H1 (cell line): ENCODE results near the gene PDXDC1. TPM values are rescaled to one million over a fixed set of nuclear protein-coding genes. Genes with fewer than 3 reads are reported as not detected.
"Not testable (repeated sequence)": the region's sequence is repeated elsewhere in the genome, so short reads cannot be mapped to it uniquely, and the experiment has no call there.

Experiments
- CTCF ChIA-PET: fragments of 300-600 bp; sonication (Branson Sonifier 250); formaldehyde crosslinking; loops from one replicate; lab custom pipeline; 2021; ENCODE audit not compliant: partially characterized antibody; lab: Charles Lee
- POLR2A ChIA-PET: fragments of 300-600 bp; sonication (Branson Sonifier 250); formaldehyde crosslinking; loops from one replicate; lab custom pipeline; 2021; ENCODE audit warnings: inconsistent platforms; ENCODE audit not compliant: partially characterized antibody; lab: Charles Lee
- DNase-seq, 2 experiments: peaks; one replicate each; pipeline versions ENCODE4 v3.0.0 to v3.0.0-alpha.2; 2010 to 2022; ENCODE audit warnings: low spot score in 2 of 2, low read depth in 1 of 2, mixed read lengths in 1 of 2
- FAIRE-seq: peaks from 2 replicates; lab custom pipeline; 2011; peaks lifted over from hg19 to GRCh38; lab: Jason Lieb, UNC
- H2AFZ ChIP-seq: 2 replicates; pipeline ENCODE4 v1.8.1; 2012; ENCODE audit warnings: low read length, inconsistent platforms
- H2AK5ac ChIP-seq: 2 replicates; pipeline ENCODE4 v1.6.1; 2013; ENCODE audit warnings: low read depth, low read length
- H2BK120ac ChIP-seq: replicated peaks from 2 replicates; pipeline ENCODE3; 2013; ENCODE audit warnings: low read depth, low read length, inconsistent platforms
- H2BK12ac ChIP-seq: 2 replicates; pipeline ENCODE4 v1.6.1; 2013; ENCODE audit warnings: low read depth, low read length
- H2BK15ac ChIP-seq: 2 replicates; pipeline ENCODE4 v1.6.1; 2013; ENCODE audit warnings: low read length
- H2BK20ac ChIP-seq: 2 replicates; pipeline ENCODE4 v1.6.1; 2013; ENCODE audit warnings: low read length
- H2BK5ac ChIP-seq: 2 replicates; pipeline ENCODE4 v1.6.1; 2013; ENCODE audit warnings: low read depth, low read length
- H3K14ac ChIP-seq: 2 replicates; pipeline ENCODE4 v1.6.1; 2013; ENCODE audit warnings: inconsistent platforms; ENCODE audit not compliant: insufficient read length
- H3K18ac ChIP-seq: 2 replicates; pipeline ENCODE4 v1.6.1; 2013; ENCODE audit warnings: low read length; ENCODE audit errors: extremely low read depth
- H3K23ac ChIP-seq: 2 replicates; pipeline ENCODE4 v1.6.1; 2013; ENCODE audit warnings: inconsistent platforms; ENCODE audit not compliant: insufficient read length
- H3K23me2 ChIP-seq: 2 replicates; pipeline ENCODE4 v1.6.1; 2013; ENCODE audit warnings: low read depth, low read length
- H3K27ac ChIP-seq: 2 replicates; pipeline ENCODE4 v1.6.1; 2011; ENCODE audit warnings: low read depth, low read length, inconsistent platforms
- H3K27me3 ChIP-seq, 4 experiments: replicated peaks in 1 of 4; 1 replicate in 1 of 4; 2 replicates in 3 of 4; pipeline versions ENCODE4 v1.6.1 to v1.8.1; 2011 to 2013; ENCODE audit warnings: low read length in 3 of 4, mild to moderate bottlenecking in 3 of 4, inconsistent platforms in 2 of 4, mixed read lengths in 2 of 4, moderate library complexity in 1 of 4; ENCODE audit not compliant: control insufficient read depth in 3 of 4, insufficient read depth in 3 of 4; ENCODE audit errors: extremely low read depth in 1 of 4
- H3K36me3 ChIP-seq, 4 experiments: 2 replicates each; pipeline versions ENCODE4 v1.6.1 to v1.8.1; 2011 to 2013; ENCODE audit warnings: mild to moderate bottlenecking in 4 of 4, low read length in 3 of 4, moderate library complexity in 2 of 4, control low read depth in 1 of 4, inconsistent platforms in 1 of 4; ENCODE audit not compliant: insufficient read depth in 4 of 4, control insufficient read depth in 2 of 4
- H3K4ac ChIP-seq: replicated peaks from 2 replicates; pipeline ENCODE3; 2013; ENCODE audit warnings: low read length, low read depth, mixed read lengths, inconsistent platforms; ENCODE audit not compliant: insufficient read length
- H3K4me1 ChIP-seq, 4 experiments: replicated peaks in 1 of 4; 1 replicate in 1 of 4; 2 replicates in 3 of 4; pipeline versions ENCODE4 v1.6.1 to v1.8.1; 2011 to 2013; ENCODE audit warnings: low read length in 3 of 4, inconsistent platforms in 2 of 4, mixed read lengths in 1 of 4; ENCODE audit not compliant: insufficient read depth in 4 of 4, control insufficient read depth in 3 of 4
- H3K4me2 ChIP-seq, 2 experiments: 2 replicates each; pipeline versions ENCODE4 v1.6.1 to v1.8.1; 2011 to 2013; ENCODE audit warnings: low read depth in 2 of 2, low read length in 2 of 2, control low read depth in 1 of 2, inconsistent platforms in 1 of 2, mild to moderate bottlenecking in 1 of 2; ENCODE audit not compliant: insufficient read depth in 1 of 2
- H3K4me3 ChIP-seq, 4 experiments: fragments of 200-600, 300-600 bp in 1 of 4; sonication (generic), shearing (Covaris generic), sonication (Bioruptor Twin) in 1 of 4; 2 replicates each; pipeline versions ENCODE4 v1.5.1 to v1.8.1; 2011 to 2016; ENCODE audit warnings: low read length in 4 of 4, low read depth in 3 of 4, control low read depth in 2 of 4, inconsistent platforms in 2 of 4, mild to moderate bottlenecking in 2 of 4, mixed read lengths in 1 of 4, moderate library complexity in 1 of 4; ENCODE audit not compliant: insufficient read depth in 2 of 4; ENCODE audit errors: extremely low read depth in 1 of 4
- H3K56ac ChIP-seq: replicated peaks from 2 replicates; pipeline ENCODE3; 2013; ENCODE audit warnings: low read depth, mild to moderate bottlenecking, mixed read lengths, low read length, inconsistent platforms; ENCODE audit not compliant: insufficient read length
- H3K79me1 ChIP-seq: 2 replicates; pipeline ENCODE4 v1.6.1; 2013; ENCODE audit warnings: low read depth, low read length, control low read depth
- H3K79me2 ChIP-seq, 2 experiments: 2 replicates each; pipeline versions ENCODE4 v1.6.1 to v1.8.1; 2012 to 2013; ENCODE audit warnings: low read length in 2 of 2, mild to moderate bottlenecking in 2 of 2, inconsistent platforms in 1 of 2; ENCODE audit not compliant: insufficient read depth in 2 of 2, control insufficient read depth in 1 of 2
- H3K9ac ChIP-seq, 4 experiments: replicated peaks in 1 of 4; 1 replicate in 1 of 4; 2 replicates in 3 of 4; pipeline versions ENCODE4 v1.6.1 to v1.8.1; 2011 to 2013; ENCODE audit warnings: low read depth in 3 of 4, low read length in 3 of 4, control low read depth in 2 of 4, mild to moderate bottlenecking in 2 of 4, moderate library complexity in 2 of 4, inconsistent platforms in 1 of 4; ENCODE audit errors: extremely low read depth in 1 of 4
- H3K9me3 ChIP-seq, 2 experiments: 2 replicates each; pipeline versions ENCODE4 v1.6.1 to v1.8.1; 2012 to 2013; ENCODE audit warnings: mild to moderate bottlenecking in 2 of 2, moderate library complexity in 2 of 2, control low read depth in 1 of 2, inconsistent platforms in 1 of 2, low read depth in 1 of 2, low read length in 1 of 2, mixed read lengths in 1 of 2; ENCODE audit not compliant: insufficient read depth in 2 of 2
- H4K20me1 ChIP-seq, 2 experiments: replicated peaks in 1 of 2; 2 replicates each; pipeline versions ENCODE3 to v1.8.1; 2011 to 2013; ENCODE audit warnings: inconsistent platforms in 2 of 2, low read length in 2 of 2, mild to moderate bottlenecking in 1 of 2; ENCODE audit not compliant: insufficient read depth in 2 of 2, control insufficient read depth in 1 of 2
- H4K5ac ChIP-seq: 2 replicates; pipeline ENCODE4 v1.6.1; 2013; ENCODE audit warnings: low read length, low read depth, mixed read lengths, inconsistent platforms; ENCODE audit not compliant: insufficient read length
- H4K8ac ChIP-seq: 2 replicates; pipeline ENCODE4 v1.8.0; 2013; ENCODE audit warnings: mild to moderate bottlenecking, moderate library complexity, low read length, inconsistent platforms; ENCODE audit not compliant: insufficient read depth; ENCODE audit errors: extremely low read depth
- H4K91ac ChIP-seq: replicated peaks from 2 replicates; pipeline ENCODE3; 2013; ENCODE audit warnings: low read length, mixed read lengths, inconsistent platforms; ENCODE audit not compliant: insufficient read length
- WGBS, 2 experiments: shearing (Covaris generic) in 1 of 2; methylation state at CpG; one replicate each; pipeline versions ENCODE4 v1.1.6 to v1.1.7; 2013 to 2015; ENCODE audit warnings: low lambda C conversion rate in 2 of 2, mixed read lengths in 2 of 2, inconsistent platforms in 1 of 2, low coverage in 1 of 2, missing lambda C conversion rate in 1 of 2; ENCODE audit not compliant: insufficient replicate concordance in 2 of 2, insufficient coverage in 1 of 2, insufficient read length in 1 of 2; ENCODE audit errors: extremely low coverage in 1 of 2, missing lambda C conversion rate in 1 of 2; 5-methylcytosine and 5-hydroxymethylcytosine counted together
- polyA plus RNA-seq, 7 experiments: library from polyadenylated mRNA; depleted of rRNA in 3 of 7; stranded (reverse) in 5 of 7; unstranded in 2 of 7; fragments of >200 nt in 5 of 7; fragments of 200-250 nt in 2 of 7; gene quantifications; 1 replicate in 5 of 7; 2 replicates in 1 of 7; 4 replicates in 1 of 7; pipeline versions ENCODE4 v1.2.1 to v1.2.3, GENCODE V29; 2011 to 2013; ENCODE audit warnings: missing spikeins in 2 of 7, mixed read lengths in 2 of 7
- total RNA-seq: library from RNA; stranded (reverse); fragmentation: NEBNext Ultra II Directional; extraction: Animal tissue kit (Norgen Biotek cat#: 25700); gene quantifications from 2 replicates; pipeline ENCODE4 v1.2.1, GENCODE V29; 2021

Gene PDXDC1
- total and polyA plus RNA-seq, 2 of the 8 experiments (the other 6 are each of a cell fraction or from before 2014, with no cell fraction given): 56.6 to 118 TPM

DNA sequence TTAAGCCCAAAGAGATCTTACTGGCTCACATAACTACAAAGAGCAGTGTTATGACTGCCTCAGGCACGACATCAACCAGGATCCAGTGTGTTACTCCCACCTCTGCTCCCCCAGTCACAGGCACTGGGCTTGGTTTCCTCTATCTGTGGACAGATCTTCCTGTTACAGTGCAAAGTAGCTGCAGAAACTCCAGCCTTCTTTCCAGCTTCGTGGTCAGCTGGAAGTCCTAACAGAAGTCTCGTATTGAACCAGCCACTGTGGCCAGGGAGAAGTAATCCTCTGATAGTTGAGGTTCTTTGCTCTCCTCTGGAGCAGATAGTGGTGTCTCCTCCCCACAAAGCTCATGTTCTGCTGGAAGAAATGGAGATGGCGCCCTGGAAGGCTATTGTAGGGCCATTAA is 41.5 kb downstream of the PDXDC1 start:
- H3K56ac ChIP-seq, H2BK120ac ChIP-seq, H3K9ac ChIP-seq, H3K4ac ChIP-seq, H2AK5ac ChIP-seq, H3K23ac ChIP-seq, H2BK12ac ChIP-seq, H4K5ac ChIP-seq, H2BK20ac ChIP-seq, H4K20me1 ChIP-seq, DNase-seq, H3K18ac ChIP-seq, H4K8ac ChIP-seq, FAIRE-seq, H2AFZ ChIP-seq, H3K79me2 ChIP-seq, H3K23me2 ChIP-seq, H3K4me1 ChIP-seq, H3K4me3 ChIP-seq, CTCF ChIA-PET, H4K91ac ChIP-seq, H2BK15ac ChIP-seq, POLR2A ChIA-PET, H3K27ac ChIP-seq, H3K79me1 ChIP-seq, H3K4me2 ChIP-seq, H2BK5ac ChIP-seq, H3K27me3 ChIP-seq, H3K9me3 ChIP-seq, H3K14ac ChIP-seq: not testable (repeated sequence)
- WGBS, 2 experiments: 85% methylated on average over 4 of the region's 4 CpGs; no CpG with 5 or more reads in 1 of the 2 experiments
- H3K36me3 ChIP-seq: peaks cover 0 to 21% (median 15%) of the 10 kb centered on the region in 4 experiments; a peak in 6 of 8 replicates

DNA sequence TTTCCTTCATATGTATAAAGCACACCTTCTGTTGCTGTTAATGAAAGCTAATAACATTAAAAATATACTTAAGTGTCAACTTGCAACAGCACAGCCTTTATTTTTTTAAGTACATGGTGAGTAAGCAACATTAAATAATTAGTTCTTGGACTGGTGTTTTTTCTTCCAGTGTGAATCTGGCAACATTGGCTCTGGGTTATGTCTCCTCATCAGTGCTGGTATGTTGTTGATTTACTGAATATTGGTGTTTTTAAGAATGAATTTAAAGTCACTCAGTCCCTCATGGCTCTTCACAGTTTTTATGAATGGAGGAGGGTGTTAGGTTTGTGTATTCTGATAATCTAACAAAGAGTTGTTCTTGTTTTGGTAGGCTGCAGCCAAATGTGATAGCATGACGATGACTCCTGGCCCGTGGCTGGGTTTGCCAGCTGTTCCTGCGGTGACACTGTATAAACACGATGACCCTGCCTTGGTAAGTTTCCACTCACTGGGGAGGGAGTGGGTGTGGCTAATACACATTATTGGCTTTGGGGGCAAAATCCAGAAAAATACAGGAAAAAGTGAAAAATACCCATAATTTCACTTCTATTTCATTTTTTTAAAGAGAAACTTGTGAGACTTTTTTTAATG is 42.2 kb downstream of the PDXDC1 start:
- H3K56ac ChIP-seq, H3K4me2 ChIP-seq, H3K4me1 ChIP-seq, H3K27me3 ChIP-seq, H3K9ac ChIP-seq, H3K9me3 ChIP-seq, H3K79me1 ChIP-seq, H2AFZ ChIP-seq, FAIRE-seq, H4K8ac ChIP-seq, H2BK5ac ChIP-seq, H4K91ac ChIP-seq, DNase-seq, H2BK15ac ChIP-seq, H3K4ac ChIP-seq, H2AK5ac ChIP-seq, H3K4me3 ChIP-seq, H3K14ac ChIP-seq, H3K27ac ChIP-seq, H4K5ac ChIP-seq, H2BK12ac ChIP-seq, H2BK120ac ChIP-seq, H2BK20ac ChIP-seq, H3K79me2 ChIP-seq, POLR2A ChIA-PET, H3K23ac ChIP-seq, H3K23me2 ChIP-seq, H4K20me1 ChIP-seq, H3K18ac ChIP-seq: not testable (repeated sequence)
- CTCF ChIA-PET: interaction anchor here (0.6 kb wide), 1 partner anchor 27 kb away, joined by 6 read pairs; no protein-coding TSS in a partner anchor
- peaks cover 0 to 25% (median 15%) of the 10 kb centered on the region in 4 experiments; a peak in 6 of 8 replicates for H3K36me3 ChIP-seq
- 92% methylated on average over 4 of the region's 4 CpGs; no CpG with 5 or more reads in 1 of the 2 experiments for WGBS, 2 experiments
